BJ (cell line): ENCODE data around the gene ARHGEF10L. TPM values are rescaled to one million over a fixed set of nuclear protein-coding genes. Genes with fewer than 3 reads are reported as not detected.

Experiments used
- CTCF ChIA-PET: fragments of 350-600 bp; formaldehyde crosslinking; extraction: SDS; loops from one replicate; lab custom pipeline; 2021; ENCODE audit warnings: antibody characterized with exemption, inconsistent platforms; lab: Yijun Ruan, JAX
- POLR2A ChIA-PET: fragments of 300-600 bp; sonication (Branson Sonifier 250); formaldehyde crosslinking; extraction: SDS; loops from one replicate; lab custom pipeline; 2021; ENCODE audit warnings: antibody characterized with exemption; lab: Charles Lee
- DNase-seq: peaks from one replicate; pipeline ENCODE4 v3.0.0-alpha.2; 2011; ENCODE audit warnings: low read depth
- H3K27me3 ChIP-seq: 2 replicates; pipeline ENCODE4 v1.6.0; 2011; ENCODE audit warnings: low read length; ENCODE audit not compliant: control insufficient read depth, insufficient read depth
- H3K36me3 ChIP-seq: 2 replicates; pipeline ENCODE4 v1.5.1; 2011; ENCODE audit warnings: low read length; ENCODE audit not compliant: control insufficient read depth, insufficient read depth
- H3K4me3 ChIP-seq: 2 replicates; pipeline ENCODE4 v1.5.1; 2011; ENCODE audit warnings: low read depth, mild to moderate bottlenecking, control low read depth, low read length
- polyA plus RNA-seq: library from polyadenylated mRNA; depleted of rRNA; stranded (reverse); fragments of >200 nt; gene quantifications from 2 replicates; pipeline ENCODE4 v1.2.3, GENCODE V29; 2011
- TF ChIP-seq, protein P1 (sequence below): IDR thresholded peaks from 2 replicates; pipeline ENCODE4 v1.5.1; 2011; ENCODE audit warnings: low read depth, mild to moderate bottlenecking, control low read depth, inconsistent platforms, low read length, moderate library complexity; ENCODE audit not compliant: insufficient read depth

The ARHGEF10L gene
- polyA plus RNA-seq, 1 experiment: 12.5 TPM

DNA sequence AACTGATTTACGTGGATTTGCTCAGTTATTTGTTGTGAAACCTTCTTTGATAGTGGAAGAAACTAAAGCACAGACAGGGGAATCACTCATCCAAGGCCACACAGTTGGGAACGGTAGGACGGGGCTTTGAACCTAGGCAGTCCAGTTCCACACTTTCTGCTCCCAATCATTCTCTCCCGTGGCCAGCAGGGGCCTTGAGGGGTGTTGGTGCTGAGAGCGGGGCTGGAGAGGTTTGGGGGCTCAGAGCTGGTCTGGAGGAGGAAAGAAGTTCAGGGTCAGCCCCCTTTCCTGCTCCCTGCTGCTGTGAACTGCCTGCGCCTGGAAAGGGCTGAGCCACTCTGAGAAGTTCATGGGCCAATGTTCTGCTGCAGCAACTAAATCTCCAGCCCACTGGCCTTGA, 184.2 kb downstream of the ARHGEF10L start:
- Histone ChIP-seq H3K27me3 (no peaks in the 10 kb centered on the region), H3K36me3 (no peaks in the 10 kb centered on the region), H3K4me3 (no peak overlapping the region)
- TF ChIP-seq, protein P1, sequence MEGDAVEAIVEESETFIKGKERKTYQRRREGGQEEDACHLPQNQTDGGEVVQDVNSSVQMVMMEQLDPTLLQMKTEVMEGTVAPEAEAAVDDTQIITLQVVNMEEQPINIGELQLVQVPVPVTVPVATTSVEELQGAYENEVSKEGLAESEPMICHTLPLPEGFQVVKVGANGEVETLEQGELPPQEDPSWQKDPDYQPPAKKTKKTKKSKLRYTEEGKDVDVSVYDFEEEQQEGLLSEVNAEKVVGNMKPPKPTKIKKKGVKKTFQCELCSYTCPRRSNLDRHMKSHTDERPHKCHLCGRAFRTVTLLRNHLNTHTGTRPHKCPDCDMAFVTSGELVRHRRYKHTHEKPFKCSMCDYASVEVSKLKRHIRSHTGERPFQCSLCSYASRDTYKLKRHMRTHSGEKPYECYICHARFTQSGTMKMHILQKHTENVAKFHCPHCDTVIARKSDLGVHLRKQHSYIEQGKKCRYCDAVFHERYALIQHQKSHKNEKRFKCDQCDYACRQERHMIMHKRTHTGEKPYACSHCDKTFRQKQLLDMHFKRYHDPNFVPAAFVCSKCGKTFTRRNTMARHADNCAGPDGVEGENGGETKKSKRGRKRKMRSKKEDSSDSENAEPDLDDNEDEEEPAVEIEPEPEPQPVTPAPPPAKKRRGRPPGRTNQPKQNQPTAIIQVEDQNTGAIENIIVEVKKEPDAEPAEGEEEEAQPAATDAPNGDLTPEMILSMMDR: peak; percentile 38; the same call in 1 of the 2 replicates
- CTCF ChIA-PET: interaction anchor here (0.9 to 1.4 kb wide), 4 partner anchors 14 to 75 kb away, joined by 3 to 4 read pairs (median 4); no protein-coding TSS in a partner anchor
- POLR2A ChIA-PET: no interaction called here
- DNase-seq: no peak

DNA sequence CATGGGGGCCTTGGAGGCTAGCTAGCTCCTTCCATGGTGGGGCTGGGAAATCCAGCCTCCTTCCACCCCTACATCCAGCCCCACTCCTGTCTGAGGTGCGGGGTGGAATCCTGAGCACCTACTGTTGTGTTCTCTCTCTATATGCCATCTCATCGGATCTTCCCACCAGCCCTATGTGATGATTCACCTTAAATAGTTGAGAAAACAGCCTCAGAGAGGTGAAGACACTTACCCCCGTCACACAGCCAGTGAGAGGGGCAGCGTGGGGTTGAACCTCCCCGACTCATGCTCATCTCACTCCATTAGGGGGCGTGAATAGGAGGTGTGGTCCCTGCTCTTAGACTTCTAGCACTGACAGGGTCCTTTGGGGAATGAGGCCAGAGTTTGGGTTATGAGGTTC, 184.7 kb downstream of the ARHGEF10L start:
- DNase-seq: no peak
- Histone ChIP-seq H3K4me3 (no peak overlapping the region), H3K36me3 (no peaks in the 10 kb centered on the region), H3K27me3 (no peaks in the 10 kb centered on the region)
- CTCF ChIA-PET: interaction anchor here (0.9 to 1.7 kb wide), 3 partner anchors 10 to 15 kb away, joined by 3 to 4 read pairs (median 4); no protein-coding TSS in a partner anchor
- TF ChIP-seq, protein P1: no peak
- POLR2A ChIA-PET: no interaction called here

DNA sequence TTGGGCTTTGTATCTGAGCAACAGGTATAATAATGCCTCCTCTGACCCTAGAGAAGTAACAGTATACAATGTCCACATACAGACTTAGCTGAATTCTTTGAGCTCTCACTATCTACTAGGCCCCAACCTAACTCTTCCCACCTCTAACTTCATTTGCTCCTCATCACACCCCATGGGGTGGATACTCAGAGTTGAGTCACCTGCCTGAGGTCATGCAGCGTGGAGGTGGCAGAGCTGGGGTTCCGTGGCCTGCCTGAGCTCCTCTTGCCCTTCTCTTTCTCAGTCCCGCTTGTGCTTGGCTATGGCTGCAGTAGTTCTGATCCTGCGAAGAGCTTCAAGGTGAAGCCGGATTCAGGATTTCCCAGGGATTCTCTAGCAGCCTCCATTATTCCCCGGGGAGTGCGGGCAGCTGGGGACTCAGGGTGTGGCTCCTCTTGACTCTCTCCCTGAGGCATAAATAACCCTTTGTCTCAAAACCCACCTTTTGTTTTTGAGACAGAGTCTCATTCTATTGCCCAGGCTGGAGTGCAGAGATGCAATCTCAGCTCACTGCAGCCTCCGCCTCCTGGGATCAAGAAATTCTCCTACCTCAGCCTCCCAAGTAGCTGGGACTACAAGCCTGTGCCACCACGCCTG, 185.7 kb downstream of the ARHGEF10L start:
- Histone ChIP-seq H3K27me3 (no peaks in the 10 kb centered on the region), H3K4me3 (no peak overlapping the region), H3K36me3 (no peaks in the 10 kb centered on the region)
- no peak for DNase-seq
- CTCF ChIA-PET: interaction anchor here (0.8 to 1.7 kb wide), 5 partner anchors 9 to 101 kb away, joined by 3 to 4 read pairs (median 3); no protein-coding TSS in a partner anchor
- TF ChIP-seq, protein P1: no peak
- POLR2A ChIA-PET: no interaction called here

DNA sequence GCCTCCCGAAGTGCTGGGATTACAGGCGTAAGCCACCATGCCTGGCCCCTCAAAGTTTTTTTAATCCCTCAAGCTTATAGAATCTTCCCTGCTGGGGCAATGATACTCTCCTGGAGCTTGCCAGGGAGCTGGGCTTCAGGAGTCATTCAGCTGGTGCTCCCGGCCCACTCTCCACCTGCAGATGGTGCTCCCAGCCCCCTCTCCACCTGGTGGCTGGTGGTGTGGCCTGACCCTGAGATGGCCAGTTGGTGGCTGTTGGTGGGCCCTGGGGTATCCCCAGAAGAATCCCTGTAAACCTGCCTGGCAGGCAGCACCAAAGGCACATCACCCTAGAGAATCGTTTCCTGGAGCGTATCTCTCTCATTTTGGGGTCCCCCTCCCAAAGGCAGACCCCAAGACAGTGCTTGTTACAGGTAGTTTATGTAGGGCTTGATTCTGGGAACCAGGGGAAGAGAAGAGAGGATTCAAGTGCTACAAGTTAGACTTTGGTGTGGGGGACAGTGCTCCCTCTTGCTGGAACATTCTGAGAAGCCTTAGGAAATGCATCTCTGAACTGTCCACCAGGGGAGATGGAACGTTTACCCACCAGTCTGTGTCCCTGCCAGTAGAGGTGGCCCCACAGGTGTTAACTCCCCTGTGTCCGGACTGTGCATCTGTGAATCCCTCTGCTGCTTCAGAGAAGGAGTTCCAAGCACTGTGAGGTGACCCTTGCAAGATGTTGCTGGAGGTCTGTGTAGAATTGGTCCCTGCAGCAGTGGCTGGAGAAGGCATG, 186.5 kb downstream of the ARHGEF10L start:
- Histone ChIP-seq H3K27me3 (no peaks in the 10 kb centered on the region), H3K36me3 (no peaks in the 10 kb centered on the region), H3K4me3 (no peak overlapping the region)
- ChIA-PET POLR2A (no interaction called here), CTCF (interaction anchor here (1.0 to 1.7 kb wide), 5 partner anchors 12 to 100 kb away, joined by 3 to 4 read pairs (median 4); no protein-coding TSS in a partner anchor)
- DNase-seq: no peak
- TF ChIP-seq, protein P1: no peak

DNA sequence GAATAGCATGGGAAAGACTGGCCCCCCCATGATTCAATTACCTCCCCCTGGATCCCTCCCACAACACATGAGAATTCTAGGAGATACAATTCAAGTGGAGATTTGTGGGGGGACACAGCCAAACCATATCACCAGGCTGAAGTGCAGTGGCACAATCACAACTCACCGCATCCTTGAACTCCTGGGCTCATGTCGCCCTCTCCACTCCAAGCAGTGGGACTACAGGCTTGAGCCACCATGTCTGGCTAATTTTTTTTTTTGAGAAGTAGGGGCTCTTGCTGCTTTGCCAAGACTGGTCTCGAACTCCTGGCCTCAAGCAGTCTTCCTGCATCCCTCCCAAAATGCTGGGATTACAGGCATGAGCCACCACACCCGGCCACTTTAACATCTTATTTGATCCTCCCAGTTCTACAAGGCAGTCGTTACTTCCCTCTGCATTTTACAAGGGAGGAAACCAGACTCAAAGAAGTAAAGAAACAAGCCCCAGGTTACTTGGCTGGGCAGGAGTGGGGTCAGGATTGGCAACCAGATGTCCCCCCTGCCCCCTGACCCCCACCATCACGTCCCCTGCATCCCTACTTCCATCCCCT, 188.7 kb downstream of the ARHGEF10L start:
- no peak for DNase-seq
- Histone ChIP-seq H3K36me3 (no peaks in the 10 kb centered on the region), H3K4me3 (no peak overlapping the region), H3K27me3 (no peaks in the 10 kb centered on the region)
- POLR2A ChIA-PET: no interaction called here
- CTCF ChIA-PET: no interaction called here
- TF ChIP-seq, protein P1: no peak
